ENCODE data around the gene TCF4. TPM values are rescaled to one million over a fixed set of nuclear protein-coding genes. Genes with fewer than 3 reads are reported as not detected.

The TCF4 gene
- total and polyA plus RNA-seq, 2 experiments from 2014 or later = 77.7 to 89.2 TPM

- TF ChIP-seq CTCF (conservative IDR thresholded peaks at IDR 0.05; ENCODE audit: low read depth in 2 of 2) (no peak), ZNF462 (CRISPR knock-in tag; IDR thresholded peaks at IDR 0.05) (no peak), STAT1 (IDR thresholded peaks at IDR 0.05; ENCODE audit: unreplicated experiment) (no peak), ZNF331 (CRISPR knock-in tag; IDR thresholded peaks at IDR 0.05; ENCODE audit: low read depth) (no peak), ZNF114 (CRISPR knock-in tag; IDR thresholded peaks at IDR 0.05) (no peak), ETS1 (IDR thresholded peaks at IDR 0.05) (no peak), EZH2 (IDR thresholded peaks at IDR 0.05; ENCODE audit: low read depth, unreplicated experiment) (no peak), NANOG (IDR thresholded peaks at IDR 0.05; ENCODE audit: borderline replicate concordance) (no peak), REST (IDR thresholded peaks at IDR 0.05; ENCODE audit: unreplicated experiment) (no peak), CREB1 (CRISPR knock-in tag; IDR thresholded peaks at IDR 0.05; ENCODE audit: low read depth) (no peak), POLR2AphosphoS5 (IDR thresholded peaks at IDR 0.05; ENCODE audit: low read depth) (no peak), JUNB (IDR thresholded peaks at IDR 0.05; ENCODE audit: unreplicated experiment) (no peak), EZH2phosphoT487 (IDR thresholded peaks at IDR 0.05; ENCODE audit: unreplicated experiment) (no peak)
- Mint-ChIP-seq H3K36me3 (ENCODE audit: low read depth) (no peaks in the 10 kb centered on the region), H3K9me3 (no peaks in the 10 kb centered on the region), H3K4me1 (peaks cover 82% of the 10 kb centered on the region), H3K27me3 (ENCODE audit: insufficient read depth, low read depth, poor library complexity) (peaks cover 3% of the 10 kb centered on the region), H3K27ac (peak overlapping the region; percentile 78; the same call in 1 of the 2 replicates), H3K4me3 (no peak overlapping the region)
- peaks cover 83% of the 10 kb centered on the region for H3K79me2 ChIP-seq (replicated peaks; ENCODE audit: insufficient read depth)
- H2AFZ ChIP-seq = no peak overlapping the region
- H3K27ac ChIP-seq (ENCODE audit: low read depth) = no peak overlapping the region
- no peak for DNase-seq (ENCODE audit: low spot score)
- H3K4me3 ChIP-seq = no peak overlapping the region
- H3K36me3 ChIP-seq (ENCODE audit: insufficient read depth) = no peaks in the 10 kb centered on the region
- ATAC-seq = no peak
- H3K27me3 ChIP-seq (ENCODE audit: insufficient read depth) = no peaks in the 10 kb centered on the region
- H3K4me1 ChIP-seq (ENCODE audit: insufficient read depth) = peaks cover 72% of the 10 kb centered on the region
- no peaks in the 10 kb centered on the region for H4K20me1 ChIP-seq (replicated peaks; ENCODE audit: insufficient read depth)
- H3K4me2 ChIP-seq = no peak overlapping the region
- no peaks in the 10 kb centered on the region for H3F3A ChIP-seq (replicated peaks; ENCODE audit: low read depth)
- H3K9me2 ChIP-seq (ENCODE audit: insufficient read depth) = no peaks in the 10 kb centered on the region
These were observed 181.5 kb downstream of the TCF4 start for GRCh38 chr18:55406451-55406991.

All from GM23338 (cell line).